Measurements from ENCODE around the gene ELANE.
"Not testable (repeated sequence)": the region's sequence is repeated elsewhere in the genome, so short reads cannot be mapped to it uniquely, and the experiment has no call there.

ELANE gene

GRCh38 chr19:842802-843179 is 9.3 kb upstream of the ELANE start:
- DNase-seq (ENCODE audit: low read depth) = not testable (repeated sequence)

GRCh38 chr19:843180-843835 is 8.8 kb upstream of the ELANE start:
- no peak for DNase-seq (ENCODE audit: low read depth)

DNA sequence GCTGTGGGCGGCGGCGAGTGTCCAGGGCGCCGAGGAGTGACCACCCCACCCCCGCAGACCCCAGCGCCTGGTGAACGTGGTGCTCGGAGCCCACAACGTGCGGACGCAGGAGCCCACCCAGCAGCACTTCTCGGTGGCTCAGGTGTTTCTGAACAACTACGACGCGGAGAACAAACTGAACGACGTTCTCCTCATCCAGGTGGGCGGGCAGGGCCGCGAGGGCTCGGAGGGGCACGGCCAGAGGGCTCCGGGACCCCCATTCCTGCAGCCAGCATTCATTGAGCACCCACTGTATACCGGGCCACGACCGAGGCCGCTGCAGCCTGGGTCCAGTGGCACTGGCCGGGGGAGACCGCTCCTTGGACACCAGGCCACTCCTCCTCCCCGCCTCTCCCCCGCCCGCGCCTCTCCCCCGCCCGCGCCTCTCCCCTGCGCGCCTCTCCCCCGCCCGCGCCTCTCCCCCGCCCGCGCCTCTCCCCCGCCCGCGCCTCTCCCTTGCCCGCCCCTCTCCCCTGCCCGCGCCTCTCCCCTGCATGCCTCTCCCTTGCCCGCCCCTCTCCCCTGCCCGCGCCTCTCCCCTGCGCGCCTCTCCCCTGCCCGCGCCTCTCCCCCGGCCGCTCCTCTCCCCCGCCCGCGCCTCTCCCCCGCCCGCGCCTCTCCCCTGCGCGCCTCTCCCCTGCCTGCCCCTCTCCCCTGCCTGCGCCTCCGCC is 8.1 kb upstream of the ELANE start:
- no peak for DNase-seq (ENCODE audit: low read depth)

- no peak for DNase-seq (ENCODE audit: low read depth)
Observed at GRCh38 chr19:844546-844971, 7.5 kb upstream of the ELANE start.

DNA sequence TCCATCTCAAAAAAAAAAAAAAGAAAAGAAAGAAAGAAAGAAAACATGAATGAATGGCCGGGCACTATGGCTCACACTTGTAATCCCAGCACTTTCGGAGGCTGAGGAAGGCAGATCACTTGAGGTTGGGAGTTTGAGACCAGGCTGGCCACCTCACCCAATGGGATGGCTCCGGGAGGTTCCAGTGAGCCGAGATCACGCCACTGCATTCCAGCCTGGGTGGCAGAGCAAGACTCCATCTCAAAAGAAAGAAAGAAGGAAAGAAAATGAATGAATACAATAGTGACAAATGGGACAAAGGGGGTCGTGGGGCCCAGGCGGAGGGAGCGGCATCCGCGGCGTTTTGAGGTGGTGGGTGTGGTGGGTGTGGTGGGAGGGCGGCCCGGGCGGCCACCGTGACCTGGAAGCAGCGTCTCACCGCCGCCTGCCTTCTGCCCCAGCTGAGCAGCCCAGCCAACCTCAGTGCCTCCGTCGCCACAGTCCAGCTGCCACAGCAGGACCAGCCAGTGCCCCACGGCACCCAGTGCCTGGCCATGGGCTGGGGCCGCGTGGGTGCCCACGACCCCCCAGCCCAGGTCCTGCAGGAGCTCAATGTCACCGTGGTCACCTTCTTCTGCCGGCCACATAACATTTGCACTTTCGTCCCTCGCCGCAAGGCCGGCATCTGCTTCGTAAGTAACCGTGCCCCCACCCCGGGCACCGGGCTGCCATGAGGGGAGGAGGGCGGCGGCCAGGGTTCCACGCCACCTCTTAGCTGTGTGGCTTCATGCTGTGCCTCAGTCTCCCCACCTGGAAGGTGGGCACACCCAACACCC is 6.2 kb upstream of the ELANE start:
- no peak for DNase-seq (ENCODE audit: low read depth)

GRCh38 chr19:848386-848921 is 3.6 kb upstream of the ELANE start:
- DNase-seq (ENCODE audit: low read depth) = no peak

DNA sequence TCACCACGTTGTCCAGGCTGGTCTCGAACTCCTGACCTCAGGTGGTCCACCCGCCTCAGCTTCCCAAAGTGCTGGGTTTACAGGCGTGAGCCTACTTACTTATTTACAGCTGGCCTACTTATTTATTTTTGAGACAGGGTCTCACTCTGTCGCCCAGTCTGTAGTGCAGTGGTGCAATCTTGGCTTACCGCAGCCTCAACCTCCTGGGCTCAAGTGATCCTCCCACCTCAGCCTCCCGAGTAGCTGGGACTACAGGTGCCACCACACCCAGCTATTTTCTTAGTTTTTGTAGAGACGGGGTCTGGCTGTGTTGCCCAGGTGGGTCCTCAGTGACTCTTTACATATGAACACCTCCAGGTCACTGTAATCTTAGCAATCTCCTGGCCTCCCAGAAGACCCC is 2.9 kb upstream of the ELANE start:
- not testable (repeated sequence) for DNase-seq (ENCODE audit: low read depth)

- DNase-seq (ENCODE audit: low read depth) = no peak
Observed at GRCh38 chr19:850221-850978, 1.7 kb upstream of the ELANE start.

- no peak for DNase-seq (ENCODE audit: low read depth)
Observed at GRCh38 chr19:850979-851335, 1.1 kb upstream of the ELANE start.

- no peak for DNase-seq (ENCODE audit: low read depth)
Observed at GRCh38 chr19:853014-853585, 997 bp downstream of the ELANE start.

DNA sequence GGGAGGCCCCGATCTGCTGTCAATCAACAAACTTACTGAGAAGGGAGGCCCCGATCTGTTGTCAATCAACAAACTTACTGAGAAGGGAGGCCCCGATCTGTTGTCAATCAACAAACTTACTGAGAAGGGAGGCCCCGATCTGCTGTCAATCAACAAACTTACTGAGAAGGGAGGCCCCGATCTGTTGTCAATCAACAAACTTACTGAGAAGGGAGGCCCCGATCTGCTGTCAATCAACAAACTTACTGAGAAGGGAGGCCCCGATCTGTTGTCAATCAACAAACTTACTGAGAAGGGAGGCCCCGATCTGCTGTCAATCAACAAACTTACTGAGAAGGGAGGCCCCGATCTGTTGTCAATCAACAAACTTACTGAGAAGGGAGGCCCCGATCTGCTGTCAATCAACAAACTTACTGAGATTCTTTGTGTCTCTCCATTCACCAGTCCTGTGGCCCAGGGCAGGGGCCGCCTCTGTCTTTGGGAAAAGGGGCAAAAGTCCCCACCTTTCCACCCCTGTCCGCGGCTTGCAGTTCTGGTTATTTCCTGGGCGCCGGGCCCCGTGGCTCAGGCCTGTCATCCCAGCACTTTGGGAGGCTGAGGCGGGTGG is 1.6 kb downstream of the ELANE start:
- not testable (repeated sequence) for DNase-seq (ENCODE audit: low read depth)

DNA sequence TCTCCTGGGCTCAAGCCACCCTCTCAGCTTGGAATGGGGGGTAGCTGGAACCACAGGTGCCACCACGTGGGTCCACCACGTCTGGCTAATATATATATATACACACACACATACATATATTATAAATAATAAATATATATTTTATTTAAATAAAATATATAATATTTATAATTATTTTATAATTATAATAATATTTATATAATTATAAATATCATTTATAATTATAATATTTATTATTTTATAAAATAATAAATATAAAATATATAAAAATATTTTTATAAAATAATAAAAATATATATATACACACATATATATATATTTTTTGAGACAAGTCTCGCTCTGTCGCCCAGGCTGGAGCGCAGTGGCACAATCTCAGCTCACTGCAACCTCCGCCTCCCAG is 2.4 kb downstream of the ELANE start:
- no peak for DNase-seq (ENCODE audit: low read depth)

GRCh38 chr19:855142-855541 is 3.0 kb downstream of the ELANE start:
- no peak for DNase-seq (ENCODE audit: low read depth)

GRCh38 chr19:855566-856120 is 3.5 kb downstream of the ELANE start:
- DNase-seq (ENCODE audit: low read depth) = no peak

DNA sequence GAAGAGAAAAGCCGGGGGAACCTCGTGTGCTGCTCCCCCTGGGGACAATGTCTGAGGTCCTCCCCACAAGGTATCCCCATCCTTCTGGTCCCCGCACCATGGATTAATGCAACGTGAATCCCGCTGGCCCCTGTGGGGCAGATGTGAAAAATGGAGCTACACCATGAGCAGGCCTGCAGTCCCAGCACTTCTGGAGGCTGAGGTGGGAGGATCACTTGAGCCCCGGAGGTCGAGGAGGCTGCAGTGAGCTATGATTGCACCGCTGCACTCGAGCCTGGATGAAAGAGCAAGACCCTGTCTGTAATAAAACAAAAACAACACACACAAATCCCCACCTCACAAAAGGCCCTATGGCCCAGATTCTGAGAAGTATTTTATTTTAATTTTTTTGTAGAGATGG is 6.2 kb downstream of the ELANE start:
- DNase-seq (ENCODE audit: low read depth) = no peak

GRCh38 chr19:858868-859843 is 7.1 kb downstream of the ELANE start, which contains the start of gene CFD:
TSS of gene CFD (plus strand) at chr19:859664. CDS start at chr19:859690, 26 bp downstream.
- DNase-seq (ENCODE audit: low read depth) = no peak

DNA sequence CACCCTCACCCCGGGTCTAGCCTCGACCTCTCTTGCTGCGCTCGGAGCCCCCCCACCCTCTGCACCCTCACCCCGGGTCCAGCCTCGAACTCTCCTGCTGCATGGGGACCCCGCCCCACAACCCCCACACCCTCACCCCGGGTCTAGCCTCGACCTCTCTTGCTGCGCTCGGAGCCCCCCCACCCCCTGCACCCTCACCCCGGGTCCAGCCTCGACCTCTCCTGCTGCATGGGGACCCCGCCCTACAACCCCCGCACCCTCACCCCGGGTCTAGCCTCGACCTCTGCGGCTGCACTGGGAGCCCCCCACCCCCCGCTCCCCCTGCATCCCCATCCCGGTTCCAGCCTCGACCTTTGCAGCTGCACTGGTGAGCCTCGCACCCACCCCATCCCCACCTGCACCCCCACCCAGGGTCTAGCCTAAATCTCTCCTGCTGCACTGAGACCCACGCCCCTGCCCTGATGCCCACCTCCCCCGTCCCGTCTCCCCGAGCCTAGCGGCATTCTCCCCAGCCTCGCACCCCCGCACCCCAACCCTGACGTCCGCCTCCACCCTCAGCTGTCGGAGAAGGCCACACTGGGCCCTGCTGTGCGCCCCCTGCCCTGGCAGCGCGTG is 9.1 kb downstream of the ELANE start:
- DNase-seq (ENCODE audit: low read depth) = no peak

DNA sequence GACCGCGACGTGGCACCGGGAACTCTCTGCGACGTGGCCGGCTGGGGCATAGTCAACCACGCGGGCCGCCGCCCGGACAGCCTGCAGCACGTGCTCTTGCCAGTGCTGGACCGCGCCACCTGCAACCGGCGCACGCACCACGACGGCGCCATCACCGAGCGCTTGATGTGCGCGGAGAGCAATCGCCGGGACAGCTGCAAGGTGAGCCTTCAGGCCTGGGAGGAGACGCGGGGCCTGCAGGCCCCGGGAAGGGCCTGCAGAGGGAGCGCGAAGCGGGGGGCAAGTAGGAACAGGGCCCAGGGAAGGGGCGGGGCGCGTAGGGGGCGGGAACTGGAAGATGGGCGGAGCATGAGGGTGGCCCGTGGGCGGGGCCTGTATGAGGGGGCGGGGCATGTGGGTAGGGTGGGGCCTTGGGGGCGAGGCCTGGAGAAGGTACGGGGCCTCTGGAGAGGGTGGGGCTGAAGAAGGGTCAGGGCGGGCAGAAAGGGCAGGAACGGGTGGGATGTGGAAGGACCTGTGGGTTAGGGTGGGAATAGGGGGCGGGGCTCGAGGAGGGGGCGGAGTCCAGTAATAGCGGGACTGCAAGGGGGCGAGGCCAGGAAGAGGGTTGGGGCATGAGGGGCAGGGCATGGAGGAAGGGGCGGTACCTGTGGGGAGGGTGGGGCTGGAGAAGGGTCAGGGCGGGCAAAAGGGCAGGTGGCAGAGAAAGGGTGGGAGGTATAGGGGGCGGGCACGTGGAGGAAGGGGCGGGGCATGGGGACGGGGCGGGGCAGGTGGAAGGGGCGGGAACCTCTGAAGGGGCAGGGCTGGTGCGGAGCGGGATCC is 9.9 kb downstream of the ELANE start:
- DNase-seq (ENCODE audit: low read depth) = no peak
